Mononuclear cell (primary cell): ENCODE data around the gene EREG. TPM values are rescaled to one million over a fixed set of nuclear protein-coding genes. Genes with fewer than 3 reads are reported as not detected.
A peak's percentile ranks its signal among the peaks of the same experiment; 100 is the strongest.
"Not testable (repeated sequence)": the region's sequence is repeated elsewhere in the genome, so short reads cannot be mapped to it uniquely, and the experiment has no call there.

ENCODE experiments used
- H3K27me3 ChIP-seq: 2 replicates; pipeline ENCODE4 v1.6.0; 2011; ENCODE audit warnings: low read length, control low read depth; ENCODE audit not compliant: insufficient read depth
- H3K4me1 ChIP-seq: 2 replicates; pipeline ENCODE4 v1.5.1; 2011; ENCODE audit warnings: mild to moderate bottlenecking, low read length, control low read depth; ENCODE audit not compliant: insufficient read depth
- H3K4me3 ChIP-seq: 2 replicates; pipeline ENCODE4 v1.5.1; 2011; ENCODE audit warnings: mild to moderate bottlenecking, low read length, moderate library complexity
- H3K9me3 ChIP-seq: 2 replicates; pipeline ENCODE4 v1.5.1; 2011; ENCODE audit warnings: low read depth, mild to moderate bottlenecking, control low read depth, low read length
- total RNA-seq: library from RNA; depleted of rRNA; stranded (reverse); fragments of >200 nt; gene quantifications from one replicate; pipeline ENCODE4 v1.2.3, GENCODE V29; 2012

Gene EREG
- total RNA-seq, 1 donor, result 240 TPM

DNA sequence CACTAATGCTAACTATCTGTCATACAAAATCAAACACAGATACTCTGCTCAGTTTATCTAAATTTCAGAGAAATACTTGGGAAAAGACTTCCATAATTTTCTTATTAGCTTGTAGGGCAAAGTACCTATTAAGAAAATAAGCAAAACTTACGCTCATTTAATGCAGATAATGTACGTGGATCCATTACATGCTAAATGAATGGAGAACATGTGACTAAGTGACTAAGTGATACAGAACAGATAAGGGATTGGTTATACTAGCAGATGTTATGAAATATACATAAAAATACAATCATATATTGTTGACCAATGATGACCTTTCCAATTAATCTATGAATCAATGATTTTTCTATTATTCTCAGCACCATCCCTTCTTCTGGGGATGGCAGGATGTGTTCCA is 25.7 kb downstream of the EREG start:
- Histone ChIP-seq H3K9me3 (no peaks in the 10 kb centered on the region), H3K4me3 (no peak overlapping the region), H3K4me1 (peaks cover 3% of the 10 kb centered on the region), H3K27me3 (no peaks in the 10 kb centered on the region)

DNA sequence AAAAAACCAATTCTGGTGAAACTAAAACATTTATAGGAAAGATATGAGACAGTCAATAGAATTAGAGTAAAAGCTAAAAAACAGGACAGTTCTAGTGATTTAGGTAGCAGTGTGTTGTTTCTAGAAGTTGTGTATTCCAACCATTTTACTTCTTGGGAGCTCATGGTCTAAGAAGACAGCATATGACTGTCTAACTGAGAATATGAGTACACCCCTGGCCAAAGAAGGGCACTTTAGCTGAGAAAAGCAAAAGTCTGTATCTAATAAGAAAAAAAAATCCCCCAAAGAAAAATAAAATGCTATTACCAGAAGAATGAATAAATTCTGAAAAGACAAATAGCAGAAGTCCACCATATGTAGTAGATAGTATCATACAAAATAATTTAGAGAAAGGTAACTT is 26.4 kb downstream of the EREG start:
- Histone ChIP-seq H3K4me3 (no peak overlapping the region), H3K4me1 (no peaks in the 10 kb centered on the region), H3K9me3 (no peaks in the 10 kb centered on the region)

GRCh38 chr4:74391890-74392475 is 27.0 kb downstream of the EREG start:
- Histone ChIP-seq H3K4me1 (no peaks in the 10 kb centered on the region), H3K4me3 (no peak overlapping the region), H3K27me3 (no peaks in the 10 kb centered on the region), H3K9me3 (no peaks in the 10 kb centered on the region)

More for the DNA sequence above, 26.4 kb downstream of the EREG start:
- no peaks in the 10 kb centered on the region for H3K27me3 ChIP-seq

- H3K4me1 ChIP-seq, result peaks cover 3% of the 10 kb centered on the region
- H3K9me3 ChIP-seq, result no peaks in the 10 kb centered on the region
- H3K27me3 ChIP-seq, result no peaks in the 10 kb centered on the region
- no peak overlapping the region for H3K4me3 ChIP-seq
Observed at GRCh38 chr4:74394476-74395136, 29.7 kb downstream of the EREG start.

GRCh38 chr4:74395633-74396032 is 30.7 kb downstream of the EREG start:
- H3K9me3 ChIP-seq, result no peaks in the 10 kb centered on the region
- no peaks in the 10 kb centered on the region for H3K27me3 ChIP-seq
- H3K4me3 ChIP-seq, result no peak overlapping the region
- H3K4me1 ChIP-seq, result peaks cover 3% of the 10 kb centered on the region

DNA sequence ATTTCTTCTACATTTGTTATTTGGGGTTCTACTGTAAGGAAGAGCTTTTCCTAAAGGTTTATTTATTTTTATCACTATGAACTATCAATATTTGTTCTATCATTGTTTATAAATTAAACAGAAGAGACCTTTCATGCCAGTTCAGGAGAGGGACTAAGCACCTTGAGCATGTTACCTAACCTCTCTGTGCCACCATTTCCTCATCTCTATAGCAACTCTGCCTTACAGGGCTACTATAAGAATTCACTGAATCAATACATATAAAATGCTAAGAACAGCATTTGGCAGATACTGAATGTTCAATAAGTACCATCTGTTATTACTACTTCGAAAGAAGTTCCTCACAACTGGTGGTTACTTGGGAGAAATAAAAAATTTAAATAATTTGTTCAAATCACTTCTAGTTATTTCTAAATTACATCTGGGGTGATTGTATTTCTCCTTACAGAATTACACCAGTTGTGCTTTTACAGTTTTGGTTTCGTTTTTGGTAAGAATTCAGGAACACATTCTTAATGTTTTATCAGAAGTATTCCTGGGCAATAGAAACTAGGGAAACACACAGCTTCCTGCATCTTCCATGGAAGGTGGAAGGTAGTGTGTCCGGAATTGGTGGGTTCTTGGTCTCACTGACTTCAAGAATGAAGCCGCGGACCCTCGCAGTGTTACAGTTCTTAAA is 32.9 kb downstream of the EREG start:
- Histone ChIP-seq H3K27me3 (no peaks in the 10 kb centered on the region), H3K9me3 (no peaks in the 10 kb centered on the region), H3K4me1 (peaks cover 3% of the 10 kb centered on the region), H3K4me3 (peak overlapping the region; percentile 78)

GRCh38 chr4:74398894-74399589 is 34.1 kb downstream of the EREG start:
- H3K27me3 ChIP-seq, H3K4me3 ChIP-seq, H3K9me3 ChIP-seq, H3K4me1 ChIP-seq: not testable (repeated sequence)

DNA sequence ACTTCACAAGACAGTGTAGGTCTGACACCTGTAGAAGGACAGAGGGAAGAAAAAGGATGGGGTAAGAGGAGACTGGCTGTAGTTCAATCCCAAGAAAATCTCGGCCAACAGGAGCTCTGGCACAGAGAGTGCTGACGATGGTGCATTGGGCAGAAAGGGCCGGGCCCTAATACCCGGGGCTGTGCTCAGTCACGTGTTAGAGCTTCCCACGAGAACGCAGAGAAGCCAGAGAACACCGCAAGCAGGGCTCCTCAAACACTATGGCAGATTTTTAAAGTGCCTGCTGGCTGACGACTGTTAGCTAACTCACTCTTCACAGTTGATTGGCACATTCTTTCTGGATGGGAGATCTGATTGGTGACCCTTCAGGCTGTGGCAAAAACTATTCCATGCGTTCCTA is 35.5 kb downstream of the EREG start:
- no peaks in the 10 kb centered on the region for H3K27me3 ChIP-seq
- peaks cover 3% of the 10 kb centered on the region for H3K4me1 ChIP-seq
- H3K4me3 ChIP-seq, result no peak overlapping the region
- no peaks in the 10 kb centered on the region for H3K9me3 ChIP-seq

DNA sequence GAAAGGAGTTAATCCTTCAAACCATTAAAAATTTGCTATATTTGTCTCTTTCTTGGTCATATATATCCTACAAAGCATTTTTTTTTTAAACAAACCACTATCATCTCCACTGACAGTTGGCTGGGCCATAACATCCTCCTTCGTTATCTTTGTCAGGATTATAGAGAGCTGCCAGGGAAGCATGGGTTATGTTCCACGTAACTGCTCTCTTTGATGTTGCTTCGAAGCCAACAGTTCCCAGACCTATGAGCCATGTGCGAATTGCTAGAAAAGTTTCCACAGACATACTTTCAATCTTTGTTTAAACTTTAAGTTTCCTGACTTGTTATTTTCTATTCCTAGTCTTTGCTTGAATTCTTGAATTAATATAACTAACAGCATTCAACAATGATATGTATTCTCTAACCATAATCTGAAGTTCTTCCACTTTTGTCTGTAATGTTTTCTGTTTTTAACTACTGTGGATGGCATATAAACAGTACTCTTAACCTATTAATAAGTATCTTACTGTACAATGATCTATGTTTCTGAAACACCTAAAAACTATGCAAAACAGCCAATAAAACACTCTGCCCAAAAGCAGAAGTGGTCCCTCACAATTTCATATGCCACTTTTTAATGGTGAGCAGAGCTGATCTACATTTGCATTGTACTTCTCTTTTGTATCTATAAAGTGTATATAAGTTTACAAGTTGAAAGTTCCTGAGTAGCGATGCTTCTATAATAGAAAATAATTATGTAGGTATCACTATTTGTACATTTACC is 37.9 kb downstream of the EREG start:
- Histone ChIP-seq H3K9me3 (no peaks in the 10 kb centered on the region), H3K4me1 (peaks cover under 1% of the 10 kb centered on the region)

DNA sequence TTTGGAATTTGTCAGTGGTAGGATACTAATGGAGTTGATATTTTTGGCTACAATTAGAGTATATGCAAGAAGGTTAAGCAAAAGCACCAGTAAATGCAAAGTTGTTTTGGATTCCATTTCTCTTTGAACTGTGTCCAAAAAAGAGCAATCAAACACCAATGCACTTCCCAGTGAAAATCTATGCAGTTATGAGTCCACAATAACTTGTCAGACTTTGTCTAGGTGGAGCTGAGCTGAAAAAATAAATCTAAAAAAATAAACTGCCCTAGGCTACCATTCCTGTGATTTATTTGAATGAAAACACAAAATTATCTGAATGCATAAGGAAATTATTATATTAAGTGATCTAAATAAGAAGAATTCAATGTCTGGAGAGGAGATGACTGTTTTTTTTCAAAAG is 42.9 kb downstream of the EREG start:
- no peaks in the 10 kb centered on the region for H3K4me1 ChIP-seq
- H3K27me3 ChIP-seq, result no peaks in the 10 kb centered on the region
- H3K4me3 ChIP-seq, result no peak overlapping the region
- no peaks in the 10 kb centered on the region for H3K9me3 ChIP-seq

More for the DNA sequence above, 37.9 kb downstream of the EREG start:
- Histone ChIP-seq H3K4me3 (no peak overlapping the region), H3K27me3 (no peaks in the 10 kb centered on the region)

DNA sequence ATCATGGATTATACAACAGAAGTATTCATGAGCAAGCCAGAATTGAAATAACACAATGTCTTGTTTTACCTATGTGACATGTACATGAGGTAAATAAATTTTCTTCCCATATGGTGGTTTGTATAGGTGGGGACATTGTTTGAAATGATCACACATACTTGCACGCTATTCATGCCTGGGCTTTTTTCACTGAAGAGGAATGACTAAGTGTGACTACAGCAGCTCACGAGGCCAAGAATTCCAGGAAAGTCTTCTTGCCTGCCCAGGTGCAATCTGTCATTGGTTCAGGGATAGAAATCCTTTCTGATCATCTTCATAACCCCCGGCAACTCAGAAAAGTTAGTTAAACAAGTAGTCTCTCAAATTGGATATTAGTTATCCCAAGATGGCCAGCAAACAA is 43.7 kb downstream of the EREG start:
- H3K4me3 ChIP-seq, result no peak overlapping the region
- no peaks in the 10 kb centered on the region for H3K27me3 ChIP-seq
- H3K9me3 ChIP-seq, result no peaks in the 10 kb centered on the region
- H3K4me1 ChIP-seq, result no peaks in the 10 kb centered on the region

DNA sequence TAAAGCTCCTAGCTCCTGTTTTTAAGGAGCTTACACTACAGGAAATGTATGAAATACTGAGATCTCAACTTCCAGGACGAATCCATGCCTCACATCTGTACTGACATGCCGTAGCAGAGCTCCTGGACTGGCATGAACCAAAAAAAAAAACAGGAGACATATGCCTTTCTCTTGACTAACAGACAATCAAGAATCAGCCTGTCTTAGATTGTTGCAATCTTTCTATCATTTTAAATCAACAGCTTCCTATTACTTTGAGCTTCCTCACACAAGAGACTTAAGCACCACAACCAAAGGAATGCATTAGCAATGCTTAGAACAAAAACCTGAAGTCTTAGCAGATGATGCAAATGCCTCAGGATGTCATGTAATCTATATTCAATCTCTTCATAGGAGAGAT is 45.3 kb downstream of the EREG start:
- Histone ChIP-seq H3K27me3 (no peaks in the 10 kb centered on the region), H3K9me3 (no peaks in the 10 kb centered on the region), H3K4me1 (no peaks in the 10 kb centered on the region), H3K4me3 (no peak overlapping the region)

- Histone ChIP-seq H3K4me3 (no peak overlapping the region), H3K9me3 (no peaks in the 10 kb centered on the region), H3K27me3 (no peaks in the 10 kb centered on the region), H3K4me1 (no peaks in the 10 kb centered on the region)
Observed at GRCh38 chr4:74412225-74412624, 47.3 kb downstream of the EREG start.

DNA sequence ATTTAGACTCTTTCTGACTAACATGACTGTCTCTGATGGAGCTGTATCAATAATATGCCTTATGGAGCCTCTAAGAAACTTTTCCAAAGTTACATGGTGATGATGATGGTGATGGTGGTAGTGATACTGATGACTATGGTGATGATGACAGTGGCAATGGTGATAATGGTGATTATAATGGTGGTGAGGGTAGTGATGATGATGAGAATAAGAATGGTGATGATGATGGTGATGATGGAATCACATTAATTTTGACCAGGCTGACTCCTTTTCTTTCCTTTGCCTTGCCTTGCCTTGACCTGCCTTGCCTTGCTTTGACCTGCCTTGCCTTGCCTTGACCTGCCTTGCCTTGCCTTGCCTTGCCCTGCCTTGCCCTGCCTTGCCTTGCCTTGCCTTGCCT is 48.3 kb downstream of the EREG start:
- Histone ChIP-seq H3K27me3 (peaks cover 2% of the 10 kb centered on the region), H3K9me3 (no peaks in the 10 kb centered on the region), H3K4me3 (no peak overlapping the region), H3K4me1 (no peaks in the 10 kb centered on the region)
